IMR-90 (cell line): Measurements from ENCODE around the gene DPYSL5. TPM values are rescaled to one million over a fixed set of nuclear protein-coding genes. Genes with fewer than 3 reads are reported as not detected.

Experiments used
- ATAC-seq: fragments of 200-7000 bp; cut with Tn5 transposase; 2 replicates; pipeline ENCODE4 v1.9.1; 2020; ENCODE audit warnings: low read depth, mild to moderate bottlenecking, moderate library complexity
- BruUV-seq: library from RNA; stranded (reverse); fragments of 400-500 nt; replicated peaks from 2 replicates; lab custom pipeline; 2021; lab: Mats Ljungman, UMichigan
- CTCF ChIA-PET: fragments of 300-600 bp; formaldehyde crosslinking; extraction: SDS; loops from one replicate; lab custom pipeline; 2021; ENCODE audit warnings: antibody characterized with exemption; lab: Yijun Ruan, JAX
- POLR2A ChIA-PET: fragments of 300-600 bp; sonication (Branson Sonifier 250); formaldehyde crosslinking; loops from one replicate; lab custom pipeline; 2022; ENCODE audit warnings: antibody characterized with exemption; ENCODE audit not compliant: unreplicated experiment; lab: Charles Lee
- DNase-seq: peaks from one replicate; pipeline ENCODE4 v3.0.0; 2013
- H2AFZ ChIP-seq: replicated peaks from 2 replicates; pipeline ENCODE3; 2013; ENCODE audit warnings: low read length, mild to moderate bottlenecking; ENCODE audit not compliant: poor library complexity
- H2AK5ac ChIP-seq: 2 replicates; pipeline ENCODE4 v1.6.1; 2013; ENCODE audit warnings: low read depth, low read length, inconsistent platforms
- H2AK9ac ChIP-seq: replicated peaks from 2 replicates; pipeline ENCODE3; 2013; ENCODE audit warnings: mild to moderate bottlenecking, low read depth, low read length, moderate library complexity; ENCODE audit not compliant: poor library complexity
- H2BK120ac ChIP-seq: 2 replicates; pipeline ENCODE4 v1.6.1; 2013; ENCODE audit warnings: low read depth, low read length, inconsistent platforms
- H2BK15ac ChIP-seq: 3 replicates; pipeline ENCODE4 v1.6.1; 2013; ENCODE audit warnings: low read depth, low read length, inconsistent platforms
- H2BK20ac ChIP-seq: 2 replicates; pipeline ENCODE4 v1.6.1; 2013; ENCODE audit warnings: low read depth, mild to moderate bottlenecking, inconsistent platforms, low read length, moderate library complexity
- H2BK5ac ChIP-seq: 2 replicates; pipeline ENCODE4 v1.6.1; 2013; ENCODE audit warnings: mild to moderate bottlenecking, low read depth, low read length, inconsistent platforms; ENCODE audit not compliant: poor library complexity, severe bottlenecking
- H3K14ac ChIP-seq: replicated peaks from 2 replicates; pipeline ENCODE4 v1.6.1; 2013; ENCODE audit warnings: low read depth, low read length, inconsistent platforms
- H3K18ac ChIP-seq: 2 replicates; pipeline ENCODE4 v1.6.1; 2013; ENCODE audit warnings: low read depth, low read length, control low read depth
- H3K23ac ChIP-seq: 2 replicates; pipeline ENCODE4 v1.6.1; 2013; ENCODE audit warnings: low read depth, low read length, inconsistent platforms
- H3K27ac ChIP-seq: 2 replicates; pipeline ENCODE4 v1.5.1; 2013; ENCODE audit warnings: mild to moderate bottlenecking, control low read depth, low read length; ENCODE audit not compliant: insufficient read depth
- H3K27me3 ChIP-seq: 2 replicates; pipeline ENCODE4 v1.6.1; 2013; ENCODE audit warnings: low read length; ENCODE audit not compliant: control insufficient read depth, insufficient read depth
- H3K36me3 ChIP-seq: 2 replicates; pipeline ENCODE4 v1.6.1; 2013; ENCODE audit warnings: low read length, mixed read lengths; ENCODE audit not compliant: control insufficient read depth, insufficient read depth
- H3K4ac ChIP-seq: 2 replicates; pipeline ENCODE4 v1.6.1; 2013; ENCODE audit warnings: low read depth, low read length, inconsistent platforms
- H3K4me1 ChIP-seq: 2 replicates; pipeline ENCODE4 v1.6.1; 2013; ENCODE audit warnings: low read length, mixed read lengths; ENCODE audit not compliant: control insufficient read depth, insufficient read depth
- H3K4me2 ChIP-seq: 2 replicates; pipeline ENCODE4 v1.6.1; 2013; ENCODE audit warnings: low read depth, mild to moderate bottlenecking, control low read depth, low read length, moderate library complexity
- H3K4me3 ChIP-seq: 2 replicates; pipeline ENCODE4 v1.5.1; 2013; ENCODE audit warnings: low read depth, mild to moderate bottlenecking, control low read depth, low read length, moderate library complexity; ENCODE audit not compliant: insufficient read depth
- H3K56ac ChIP-seq: 2 replicates; pipeline ENCODE4 v1.6.1; 2013; ENCODE audit warnings: low read length, inconsistent platforms; ENCODE audit not compliant: insufficient read depth; ENCODE audit errors: extremely low read depth
- H3K79me1 ChIP-seq, 2 experiments: 2 replicates each; pipeline ENCODE4 v1.6.1; 2013; ENCODE audit warnings: low read length in 2 of 2, inconsistent platforms in 1 of 2, low read depth in 1 of 2
- H3K9ac ChIP-seq: 2 replicates; pipeline ENCODE4 v1.6.1; 2013; ENCODE audit warnings: low read depth, low read length, control low read depth
- H3K9me1 ChIP-seq: 2 replicates; pipeline ENCODE4 v1.6.1; 2013; ENCODE audit warnings: low read length, inconsistent platforms; ENCODE audit not compliant: insufficient read depth
- H3K9me3 ChIP-seq: 2 replicates; pipeline ENCODE4 v1.6.1; 2013; ENCODE audit warnings: low read length; ENCODE audit not compliant: control insufficient read depth, insufficient read depth
- H4K20me1 ChIP-seq: 2 replicates; pipeline ENCODE4 v1.6.1; 2013; ENCODE audit warnings: low read length, inconsistent platforms; ENCODE audit not compliant: insufficient read depth
- H4K5ac ChIP-seq: 2 replicates; pipeline ENCODE4 v1.6.1; 2013; ENCODE audit warnings: mild to moderate bottlenecking, low read depth, low read length, control low read depth
- H4K8ac ChIP-seq, 2 experiments: 2 replicates each; pipeline ENCODE4 v1.6.1; 2013; ENCODE audit warnings: low read depth in 2 of 2, low read length in 2 of 2, control low read depth in 1 of 2, inconsistent platforms in 1 of 2
- H4K91ac ChIP-seq: 2 replicates; pipeline ENCODE4 v1.6.1; 2013; ENCODE audit warnings: low read depth, low read length, inconsistent platforms; ENCODE audit not compliant: insufficient read depth
- BHLHE40 ChIP-seq: fragments of 150-350 bp; IDR thresholded peaks from 2 replicates; pipeline ENCODE4 v1.6.1; 2016; ENCODE audit warnings: mild to moderate bottlenecking, low read depth, low read length
- CEBPB ChIP-seq: IDR thresholded peaks from 2 replicates; pipeline ENCODE4 v1.6.1; 2012; ENCODE audit warnings: low read depth, low read length, improper control_type of control experiment
- ELK1 ChIP-seq: fragments of 150-350 bp; IDR thresholded peaks from 2 replicates; pipeline ENCODE4 v1.6.1; 2016; ENCODE audit warnings: low read depth, mild to moderate bottlenecking, low read length, moderate library complexity, borderline replicate concordance
- FOS ChIP-seq: fragments of 150-350 bp; IDR thresholded peaks from 2 replicates; pipeline ENCODE4 v1.6.1; 2016; ENCODE audit warnings: low read depth, low read length
- MAFK ChIP-seq: IDR thresholded peaks from 2 replicates; pipeline ENCODE4 v1.6.1; 2012; ENCODE audit warnings: low read depth, low read length, improper control_type of control experiment
- MAZ ChIP-seq: IDR thresholded peaks from 2 replicates; pipeline ENCODE4 v1.6.1; 2012; ENCODE audit warnings: low read depth, mild to moderate bottlenecking, low read length, improper control_type of control experiment, moderate library complexity, borderline replicate concordance
- MXI1 ChIP-seq: IDR thresholded peaks from 2 replicates; pipeline ENCODE4 v1.6.1; 2012; ENCODE audit warnings: low read depth, mild to moderate bottlenecking, low read length, moderate library complexity, borderline replicate concordance
- NFE2L2 ChIP-seq: fragments of 150-350 bp; IDR thresholded peaks from 2 replicates; pipeline ENCODE4 v1.6.1; 2016; ENCODE audit warnings: low read depth, mild to moderate bottlenecking, low read length
- POLR2A ChIP-seq: IDR thresholded peaks from 2 replicates; pipeline ENCODE4 v1.6.1; 2012; ENCODE audit warnings: mild to moderate bottlenecking, low read depth, low read length
- RCOR1 ChIP-seq: IDR thresholded peaks from 2 replicates; pipeline ENCODE4 v1.6.1; 2012; ENCODE audit warnings: mild to moderate bottlenecking, low read length, improper control_type of control experiment; ENCODE audit not compliant: insufficient replicate concordance
- RFX5 ChIP-seq: IDR thresholded peaks from 2 replicates; pipeline ENCODE4 v1.8.0; 2012; ENCODE audit warnings: low read depth, mild to moderate bottlenecking, low read length, moderate library complexity
- USF2 ChIP-seq: fragments of 150-350 bp; IDR thresholded peaks from 2 replicates; pipeline ENCODE4 v1.6.1; 2017; ENCODE audit warnings: mild to moderate bottlenecking, antibody characterized with exemption, low read length, low read depth
- WGBS, 2 experiments: methylation state at CpG; one replicate each; pipeline versions ENCODE4 v1.1.5 to v1.1.7; 2013; ENCODE audit warnings: missing lambda C conversion rate in 2 of 2; ENCODE audit not compliant: insufficient read length in 1 of 2; ENCODE audit errors: extremely low coverage in 2 of 2; 5-methylcytosine and 5-hydroxymethylcytosine counted together
- dilution Hi-C: fragments of 300-500 bp; cut with HindIII; formaldehyde crosslinking; loops from one replicate; pipeline ENCODE4 v1.14.3; 2018; ENCODE audit warnings: low sequenced_read_pairs; ENCODE audit not compliant: unreplicated experiment
- in situ Hi-C: fragments of 300-500 bp; cut with MboI; formaldehyde crosslinking; loops from 3 replicates; pipeline ENCODE4 v1.14.3; 2019; ENCODE audit warnings: low sequenced_read_pairs, inconsistent platforms, mixed read lengths
- intact Hi-C: fragments of 100-400 bp; cut with micrococcal nuclease; formaldehyde crosslinking; loops from 2 replicates; pipeline ENCODE4 v1.10.0; 2022
- polyA plus RNA-seq, 3 experiments: library from polyadenylated mRNA; depleted of rRNA; stranded (reverse); fragments of >200 nt; gene quantifications; 2 replicates each; pipeline ENCODE4 v1.2.3, GENCODE V29; 2012; ENCODE audit warnings: low replicate concordance in 1 of 3
- total RNA-seq: library from RNA; depleted of rRNA; stranded (reverse); fragments of >200 nt; gene quantifications from 2 replicates; pipeline ENCODE4 v1.2.3, GENCODE V29; 2012

Gene DPYSL5
- total and polyA plus RNA-seq, 2 of the 4 experiments (the other 2 are of a cell fraction), result not detected

DNA sequence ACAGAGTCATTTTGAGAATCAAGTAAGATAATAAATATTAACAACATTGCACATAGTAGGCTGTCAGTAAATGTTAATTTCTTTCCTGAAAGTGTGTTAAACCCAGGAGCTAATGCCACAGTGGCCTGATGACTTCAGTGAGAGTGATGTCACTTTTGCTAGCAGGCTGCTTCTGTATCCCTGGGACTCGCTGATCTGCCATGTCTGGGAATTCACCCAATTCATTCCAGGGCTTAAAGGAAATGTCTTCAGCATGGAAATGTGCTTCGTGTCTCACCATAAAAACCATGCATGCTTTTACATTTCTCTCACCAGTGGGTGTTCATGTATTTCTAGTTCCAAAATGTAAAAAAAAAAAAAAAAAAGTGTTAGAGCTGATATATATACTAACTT is 65.7 kb downstream of the DPYSL5 start (continued):
- TF ChIP-seq CEBPB (no peak), POLR2A (no peak), RCOR1 (no peak), MAZ (no peak)

DNA sequence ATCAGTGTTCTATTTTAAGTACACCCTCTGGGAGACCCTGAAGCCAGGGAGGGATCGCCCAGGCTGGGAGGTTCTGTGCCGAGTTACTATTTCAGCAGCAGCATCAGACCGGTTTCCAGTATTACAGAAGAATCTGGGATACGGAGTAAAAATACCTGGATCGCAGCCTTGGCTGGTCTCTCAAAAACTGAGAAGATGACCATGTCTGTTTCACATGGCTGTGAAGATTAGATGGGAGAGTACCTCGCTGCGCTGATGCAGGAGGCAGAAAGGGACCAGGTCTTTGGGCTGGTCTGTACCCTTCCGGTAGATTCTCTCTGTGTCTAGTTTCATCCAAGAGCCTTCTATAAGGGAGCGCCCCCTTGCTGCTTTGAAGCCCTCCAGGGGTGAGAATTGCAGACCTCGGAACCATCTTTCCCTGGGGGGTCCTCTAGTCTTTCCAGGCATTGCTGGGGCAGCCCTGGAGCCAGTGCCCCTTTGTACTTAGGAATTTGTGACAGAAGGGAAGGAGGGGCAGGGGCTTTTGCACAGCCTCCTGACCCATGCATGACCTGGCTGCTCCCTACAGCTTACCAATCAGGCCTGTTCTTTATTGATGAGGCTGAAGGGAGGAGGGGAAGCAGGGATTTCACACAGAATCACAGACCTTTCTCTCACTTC is 66.2 kb downstream of the DPYSL5 start:
- ChIA-PET POLR2A (no interaction called here), CTCF (interaction anchor here (0.6 kb wide), 1 partner anchor 11 kb away, joined by 3 read pairs; no protein-coding TSS in a partner anchor)
- H2AK5ac ChIP-seq, result no peak overlapping the region
- no peak overlapping the region for H2AFZ ChIP-seq
- H3K4me2 ChIP-seq, result no peak overlapping the region
- H4K8ac ChIP-seq, result no peak overlapping the region
- dilution Hi-C loops (no loop called here), intact Hi-C loops (no loop called here), in situ Hi-C loops (no loop called here)
- H4K91ac ChIP-seq, result no peak overlapping the region
- no peaks in the 10 kb centered on the region for H3K4me1 ChIP-seq
- no peaks in the 10 kb centered on the region for H3K9me1 ChIP-seq
- H2AK9ac ChIP-seq, result no peak overlapping the region
- WGBS, 2 experiments, result no CpG with 5 or more reads among the region's 10 CpGs
- no peak overlapping the region for H2BK120ac ChIP-seq
- H2BK5ac ChIP-seq, result no peak overlapping the region
- no peak overlapping the region for H3K4ac ChIP-seq
- no peak overlapping the region for H3K9ac ChIP-seq
- peaks cover 2% of the 10 kb centered on the region; the same call in 1 of the 2 replicates for H3K9me3 ChIP-seq
- no TSS peak for BruUV-seq
- H3K27ac ChIP-seq, result no peak overlapping the region
- H3K18ac ChIP-seq, result no peak overlapping the region
- H4K20me1 ChIP-seq, result no peaks in the 10 kb centered on the region
- no peak overlapping the region for H2BK15ac ChIP-seq
- H3K79me1 ChIP-seq, result no peaks in the 10 kb centered on the region
- DNase-seq (no peak), ATAC-seq (no peak)
- no peaks in the 10 kb centered on the region for H3K36me3 ChIP-seq
- H3K27me3 ChIP-seq, result peaks cover 75% of the 10 kb centered on the region
- H4K5ac ChIP-seq, result no peak overlapping the region
- H2BK20ac ChIP-seq, result no peak overlapping the region
- H3K23ac ChIP-seq, result no peak overlapping the region
- H3K4me3 ChIP-seq, result no peak overlapping the region
- H3K56ac ChIP-seq, result no peak overlapping the region
- no peak overlapping the region for H3K14ac ChIP-seq
- TF ChIP-seq RFX5, result no peak
- no peak for TF ChIP-seq MXI1
- no peak for TF ChIP-seq CEBPB
- TF ChIP-seq FOS, result no peak
- no peak for TF ChIP-seq MAZ
- TF ChIP-seq MAFK, result no peak
- TF ChIP-seq RCOR1, result no peak
- no peak for TF ChIP-seq NFE2L2
- no peak for TF ChIP-seq ELK1
- TF ChIP-seq USF2, result no peak
- TF ChIP-seq BHLHE40, result no peak
- TF ChIP-seq POLR2A, result no peak
